WI38 (cell line): Measurements from ENCODE around the gene INPP1.

ENCODE experiments used
- H3K4me3 ChIP-seq: 2 replicates; pipeline ENCODE4 v1.5.1; 2011; ENCODE audit warnings: low read depth, mild to moderate bottlenecking, control low read depth, low read length
- TF ChIP-seq, protein P1 (sequence below): IDR thresholded peaks from 2 replicates; pipeline ENCODE4 v1.5.1; 2012; ENCODE audit warnings: low read depth, mild to moderate bottlenecking, control low read depth, low read length

Gene INPP1

DNA sequence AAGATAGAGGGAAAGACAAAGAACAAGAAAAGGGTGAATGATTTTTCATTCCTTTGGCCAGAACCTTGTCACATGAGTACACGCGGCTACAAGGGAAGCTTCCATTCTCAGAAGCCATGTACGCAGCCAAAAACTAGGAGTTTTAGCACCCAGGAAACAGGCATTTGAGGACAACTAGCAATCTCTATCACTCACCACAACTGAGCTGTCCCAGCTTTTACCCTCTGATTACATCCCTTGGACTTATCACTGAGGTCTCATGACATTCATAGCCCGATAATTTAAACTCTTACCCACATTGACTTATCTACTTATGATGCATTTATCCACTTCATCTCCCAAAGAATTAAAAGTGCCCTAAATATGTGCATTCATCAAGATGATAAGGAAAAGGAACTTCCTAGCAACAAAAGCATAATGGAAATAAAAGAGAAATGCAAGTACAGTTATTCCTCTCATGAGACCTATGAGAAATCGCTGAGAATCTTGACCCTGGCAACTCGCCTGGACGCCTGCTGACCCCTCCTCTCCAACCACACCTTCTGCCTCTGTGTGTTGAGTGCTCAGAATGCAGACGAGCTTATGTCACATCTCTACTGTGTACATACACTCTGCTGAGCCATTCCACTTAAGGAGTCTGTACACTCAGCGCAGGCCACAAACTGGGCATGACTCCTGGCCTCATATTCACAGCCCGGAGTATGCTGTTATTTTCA is 36.0 kb downstream of the INPP1 start:
- TF ChIP-seq, protein P1, sequence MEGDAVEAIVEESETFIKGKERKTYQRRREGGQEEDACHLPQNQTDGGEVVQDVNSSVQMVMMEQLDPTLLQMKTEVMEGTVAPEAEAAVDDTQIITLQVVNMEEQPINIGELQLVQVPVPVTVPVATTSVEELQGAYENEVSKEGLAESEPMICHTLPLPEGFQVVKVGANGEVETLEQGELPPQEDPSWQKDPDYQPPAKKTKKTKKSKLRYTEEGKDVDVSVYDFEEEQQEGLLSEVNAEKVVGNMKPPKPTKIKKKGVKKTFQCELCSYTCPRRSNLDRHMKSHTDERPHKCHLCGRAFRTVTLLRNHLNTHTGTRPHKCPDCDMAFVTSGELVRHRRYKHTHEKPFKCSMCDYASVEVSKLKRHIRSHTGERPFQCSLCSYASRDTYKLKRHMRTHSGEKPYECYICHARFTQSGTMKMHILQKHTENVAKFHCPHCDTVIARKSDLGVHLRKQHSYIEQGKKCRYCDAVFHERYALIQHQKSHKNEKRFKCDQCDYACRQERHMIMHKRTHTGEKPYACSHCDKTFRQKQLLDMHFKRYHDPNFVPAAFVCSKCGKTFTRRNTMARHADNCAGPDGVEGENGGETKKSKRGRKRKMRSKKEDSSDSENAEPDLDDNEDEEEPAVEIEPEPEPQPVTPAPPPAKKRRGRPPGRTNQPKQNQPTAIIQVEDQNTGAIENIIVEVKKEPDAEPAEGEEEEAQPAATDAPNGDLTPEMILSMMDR, result no peak
- H3K4me3 ChIP-seq, result no peak overlapping the region

DNA sequence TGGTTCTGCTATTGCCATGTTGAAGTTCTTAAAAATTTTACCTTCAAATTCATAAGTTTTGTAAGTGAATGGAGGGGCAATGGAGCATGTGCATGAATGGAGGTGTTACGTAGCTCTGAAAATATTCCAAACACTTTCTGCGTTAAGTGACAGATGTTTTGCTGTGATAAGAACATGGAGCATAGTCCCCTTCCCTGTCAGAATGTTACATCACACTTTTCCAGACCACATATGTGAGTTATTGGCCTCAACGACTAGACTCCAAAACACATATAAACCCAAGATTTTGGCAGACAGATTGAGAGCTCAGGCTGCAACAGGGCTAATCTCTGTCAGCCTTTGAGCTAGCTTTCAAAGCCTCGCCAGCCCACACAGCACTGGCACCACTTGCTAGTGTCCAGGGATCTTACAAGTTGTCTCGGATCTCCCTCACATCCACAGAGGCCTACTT is 37.6 kb downstream of the INPP1 start:
- TF ChIP-seq, protein P1, result no peak
- no peak overlapping the region for H3K4me3 ChIP-seq

DNA sequence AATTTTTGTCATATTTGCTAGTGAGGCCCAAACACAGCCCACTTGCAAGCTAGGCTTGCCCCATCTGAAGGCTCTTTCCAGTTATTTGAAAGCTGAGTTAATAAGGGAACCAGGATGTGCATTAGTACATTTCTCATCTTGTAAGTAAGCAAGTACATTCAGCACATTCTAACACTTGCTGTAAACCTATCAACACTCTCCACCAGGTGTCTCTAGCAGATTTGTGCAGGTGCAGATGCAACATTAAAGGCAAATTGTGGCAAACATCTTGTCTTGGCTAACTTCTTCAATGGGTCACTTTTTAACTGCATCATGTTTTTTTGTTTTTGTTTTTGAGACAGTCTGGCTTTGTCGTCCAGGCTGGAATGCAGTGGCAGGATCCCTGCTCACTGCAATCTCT is 39.5 kb downstream of the INPP1 start:
- TF ChIP-seq, protein P1, result no peak

DNA sequence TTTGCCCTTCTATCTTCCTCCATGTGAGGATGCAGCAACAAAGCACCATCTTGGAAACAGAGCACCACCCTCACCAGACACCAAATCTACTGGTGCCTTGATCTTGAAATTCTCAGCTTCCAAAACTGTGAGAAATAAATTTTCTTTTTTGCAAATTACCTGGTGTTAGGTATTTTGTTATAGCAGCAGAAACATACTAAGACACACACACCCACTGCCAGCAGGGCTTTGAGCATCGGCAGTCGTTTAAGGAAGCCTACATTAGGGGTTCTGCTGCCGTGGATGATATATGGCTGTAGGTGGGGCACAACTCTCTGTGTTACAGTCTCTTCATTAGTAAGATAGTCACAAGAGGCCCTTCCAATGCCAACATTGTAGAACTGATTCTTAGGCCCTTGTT is 44.0 kb downstream of the INPP1 start:
- TF ChIP-seq, protein P1, result no peak
- no peak overlapping the region for H3K4me3 ChIP-seq

More for the DNA sequence above, 39.5 kb downstream of the INPP1 start:
- H3K4me3 ChIP-seq, result no peak overlapping the region

DNA sequence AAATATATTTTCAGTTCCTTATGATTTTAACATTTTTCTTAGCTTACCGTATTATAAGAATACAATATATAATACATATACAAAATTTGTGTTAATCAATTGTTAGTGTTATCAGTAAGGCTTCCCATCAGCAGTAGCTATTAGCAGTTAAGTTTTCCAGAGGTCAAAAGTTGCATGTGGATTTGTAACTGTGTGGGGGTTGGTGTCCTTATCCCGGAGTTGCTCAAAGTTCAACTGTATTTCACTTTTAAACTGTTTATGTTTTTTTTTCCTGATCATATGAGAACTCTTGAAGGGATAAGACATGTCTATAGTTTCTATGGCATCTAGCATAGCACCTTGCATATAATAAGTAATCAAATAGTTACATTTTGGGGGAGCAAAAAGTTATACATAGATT is 52.9 kb downstream of the INPP1 start:
- H3K4me3 ChIP-seq, result no peak overlapping the region
- TF ChIP-seq, protein P1, result no peak

DNA sequence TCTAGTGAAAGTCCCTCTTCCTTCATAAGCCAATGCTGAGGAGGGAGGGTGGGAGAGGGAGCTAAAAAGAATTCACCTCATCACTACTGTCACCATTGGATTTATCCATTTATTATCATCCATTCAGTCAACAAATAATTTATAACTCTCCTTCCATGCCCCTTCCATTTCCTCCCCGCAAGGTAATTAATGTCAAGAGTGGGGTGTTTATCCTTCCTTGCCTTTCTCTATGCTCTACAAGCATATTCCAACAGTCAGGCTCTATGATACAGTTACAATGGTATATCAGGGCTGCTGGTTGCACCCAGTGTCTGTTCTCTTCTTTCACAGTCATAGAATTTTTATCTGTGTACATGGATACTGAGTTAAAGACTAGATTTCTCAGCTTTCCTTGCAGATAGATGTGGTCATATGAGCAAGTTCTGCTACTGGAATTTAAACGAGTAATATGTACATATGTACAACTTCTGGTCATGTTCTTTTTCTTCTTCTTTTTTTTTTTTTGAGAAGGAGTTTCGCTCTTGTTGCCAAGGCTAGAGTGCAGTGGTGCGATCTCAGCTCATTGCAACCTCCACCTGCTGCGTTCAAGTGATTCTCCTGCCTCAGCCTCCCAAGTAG is 59.7 kb downstream of the INPP1 start:
- H3K4me3 ChIP-seq, result no peak overlapping the region
- TF ChIP-seq, protein P1, result no peak

DNA sequence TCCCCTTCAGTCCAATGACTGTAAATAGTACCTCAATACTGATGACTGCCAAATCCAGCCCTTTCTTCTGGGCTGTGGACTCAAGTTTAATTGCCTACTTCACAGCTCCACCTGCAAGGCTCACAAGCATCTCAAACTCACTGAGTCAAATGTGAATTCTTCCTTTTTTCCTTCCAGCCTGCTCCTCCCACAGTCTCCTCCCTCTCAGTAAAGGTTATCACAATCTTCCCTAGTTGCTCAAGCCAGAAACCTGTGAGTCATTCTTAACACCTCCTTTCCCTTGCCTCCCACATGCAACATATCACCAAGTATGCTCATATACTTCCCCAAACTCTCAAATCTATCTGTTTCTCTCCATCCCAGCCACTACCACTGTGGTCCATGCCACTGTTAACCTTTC is 61.1 kb downstream of the INPP1 start:
- TF ChIP-seq, protein P1, result no peak
- H3K4me3 ChIP-seq, result no peak overlapping the region
